ENCODE measurements around the gene SMAD4. TPM values are rescaled to one million over a fixed set of nuclear protein-coding genes. Genes with fewer than 3 reads are reported as not detected.
A peak's percentile ranks its signal among the peaks of the same experiment; 100 is the strongest.

The SMAD4 gene
- total RNA-seq, 1 experiment from 2014 or later, result 96.7 TPM

DNA sequence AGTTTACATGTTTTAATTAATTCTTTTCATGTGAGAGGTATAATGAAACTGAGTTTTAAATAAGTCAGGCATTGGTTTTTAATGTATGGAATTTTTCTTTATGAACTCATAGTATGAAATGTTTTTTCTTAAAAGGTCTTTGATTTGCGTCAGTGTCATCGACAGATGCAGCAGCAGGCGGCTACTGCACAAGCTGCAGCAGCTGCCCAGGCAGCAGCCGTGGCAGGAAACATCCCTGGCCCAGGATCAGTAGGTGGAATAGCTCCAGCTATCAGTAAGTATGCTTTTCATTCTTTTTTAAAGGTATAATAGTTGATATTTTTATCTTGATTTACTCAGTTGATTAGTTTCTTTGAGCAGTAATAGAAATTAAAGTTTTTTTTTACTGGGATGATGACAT is 46.5 kb downstream of the SMAD4 start:
- DNase-seq, result no peak
- no TSS peak for BruUV-seq (replicated peaks)
- TF ChIP-seq, protein P1, sequence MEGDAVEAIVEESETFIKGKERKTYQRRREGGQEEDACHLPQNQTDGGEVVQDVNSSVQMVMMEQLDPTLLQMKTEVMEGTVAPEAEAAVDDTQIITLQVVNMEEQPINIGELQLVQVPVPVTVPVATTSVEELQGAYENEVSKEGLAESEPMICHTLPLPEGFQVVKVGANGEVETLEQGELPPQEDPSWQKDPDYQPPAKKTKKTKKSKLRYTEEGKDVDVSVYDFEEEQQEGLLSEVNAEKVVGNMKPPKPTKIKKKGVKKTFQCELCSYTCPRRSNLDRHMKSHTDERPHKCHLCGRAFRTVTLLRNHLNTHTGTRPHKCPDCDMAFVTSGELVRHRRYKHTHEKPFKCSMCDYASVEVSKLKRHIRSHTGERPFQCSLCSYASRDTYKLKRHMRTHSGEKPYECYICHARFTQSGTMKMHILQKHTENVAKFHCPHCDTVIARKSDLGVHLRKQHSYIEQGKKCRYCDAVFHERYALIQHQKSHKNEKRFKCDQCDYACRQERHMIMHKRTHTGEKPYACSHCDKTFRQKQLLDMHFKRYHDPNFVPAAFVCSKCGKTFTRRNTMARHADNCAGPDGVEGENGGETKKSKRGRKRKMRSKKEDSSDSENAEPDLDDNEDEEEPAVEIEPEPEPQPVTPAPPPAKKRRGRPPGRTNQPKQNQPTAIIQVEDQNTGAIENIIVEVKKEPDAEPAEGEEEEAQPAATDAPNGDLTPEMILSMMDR (IDR thresholded peaks at IDR 0.05; ENCODE audit: unreplicated experiment), result no peak
- no peak overlapping the region for H3K27ac Mint-ChIP-seq (ENCODE audit: unreplicated experiment)
- H3K4me1 Mint-ChIP-seq (ENCODE audit: low read depth, unreplicated experiment), result peaks cover 5% of the 10 kb centered on the region
- H3K36me3 Mint-ChIP-seq (ENCODE audit: insufficient read depth, unreplicated experiment), result peaks cover 21% of the 10 kb centered on the region
- CTCF ChIA-PET, result no interaction called here
- H3K4me3 Mint-ChIP-seq (ENCODE audit: low read depth, unreplicated experiment), result no peak overlapping the region
- intact Hi-C loops (cut with micrococcal nuclease; ENCODE audit: unreplicated experiment), result no loop called here
- no peaks in the 10 kb centered on the region for H3K9me3 Mint-ChIP-seq (ENCODE audit: low read depth, unreplicated experiment)
- H3K27me3 Mint-ChIP-seq (ENCODE audit: unreplicated experiment), result no peaks in the 10 kb centered on the region

DNA sequence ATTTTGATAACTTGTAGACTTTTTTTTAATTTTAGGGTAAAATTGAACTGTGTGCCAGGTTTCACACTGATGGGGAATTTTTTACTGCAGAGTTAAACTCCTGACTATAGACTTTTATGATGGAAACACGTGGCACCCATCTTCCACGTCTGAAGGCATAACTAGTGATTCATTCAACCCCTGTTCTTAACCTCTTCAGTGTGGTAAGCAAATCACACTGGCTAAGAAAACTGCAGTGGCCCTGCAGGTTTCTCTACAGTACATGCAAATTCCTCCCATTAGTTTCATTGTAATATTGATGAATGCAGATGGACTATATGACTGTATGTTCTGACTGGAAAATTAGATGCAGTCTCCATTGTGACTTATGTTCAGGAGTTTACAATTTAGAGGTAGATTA is 47.2 kb downstream of the SMAD4 start:
- TF ChIP-seq, protein P1 (IDR thresholded peaks at IDR 0.05; ENCODE audit: unreplicated experiment), result no peak
- no TSS peak for BruUV-seq (replicated peaks)
- intact Hi-C loops (cut with micrococcal nuclease; ENCODE audit: unreplicated experiment), result no loop called here
- Mint-ChIP-seq H3K27ac (ENCODE audit: unreplicated experiment) (no peak overlapping the region), H3K4me1 (ENCODE audit: low read depth, unreplicated experiment) (peaks cover 12% of the 10 kb centered on the region), H3K9me3 (ENCODE audit: low read depth, unreplicated experiment) (no peaks in the 10 kb centered on the region), H3K4me3 (ENCODE audit: low read depth, unreplicated experiment) (no peak overlapping the region), H3K27me3 (ENCODE audit: unreplicated experiment) (no peaks in the 10 kb centered on the region), H3K36me3 (ENCODE audit: insufficient read depth, unreplicated experiment) (peaks cover 18% of the 10 kb centered on the region)
- DNase-seq, result no peak
- CTCF ChIA-PET, result no interaction called here

DNA sequence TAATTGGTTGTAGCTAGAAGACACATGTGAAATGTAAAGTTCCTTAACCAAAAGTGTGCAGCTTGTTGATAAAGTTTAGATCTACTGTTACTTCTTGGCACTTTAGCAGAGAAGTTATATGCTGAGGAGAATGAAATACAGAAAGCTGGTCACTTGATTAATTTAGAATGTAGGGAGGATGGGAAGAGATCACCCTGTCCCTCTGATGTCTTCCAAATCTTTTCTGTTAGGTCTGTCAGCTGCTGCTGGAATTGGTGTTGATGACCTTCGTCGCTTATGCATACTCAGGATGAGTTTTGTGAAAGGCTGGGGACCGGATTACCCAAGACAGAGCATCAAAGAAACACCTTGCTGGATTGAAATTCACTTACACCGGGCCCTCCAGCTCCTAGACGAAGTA is 48.0 kb downstream of the SMAD4 start:
- no TSS peak for BruUV-seq (replicated peaks)
- TF ChIP-seq, protein P1 (IDR thresholded peaks at IDR 0.05; ENCODE audit: unreplicated experiment), result no peak
- Mint-ChIP-seq H3K27me3 (ENCODE audit: unreplicated experiment) (no peaks in the 10 kb centered on the region), H3K36me3 (ENCODE audit: insufficient read depth, unreplicated experiment) (peaks cover 23% of the 10 kb centered on the region), H3K27ac (ENCODE audit: unreplicated experiment) (no peak overlapping the region), H3K9me3 (ENCODE audit: low read depth, unreplicated experiment) (no peaks in the 10 kb centered on the region), H3K4me1 (ENCODE audit: low read depth, unreplicated experiment) (peaks cover 20% of the 10 kb centered on the region), H3K4me3 (ENCODE audit: low read depth, unreplicated experiment) (no peak overlapping the region)
- DNase-seq, result no peak
- intact Hi-C loops (cut with micrococcal nuclease; ENCODE audit: unreplicated experiment), result no loop called here
- CTCF ChIA-PET, result no interaction called here

DNA sequence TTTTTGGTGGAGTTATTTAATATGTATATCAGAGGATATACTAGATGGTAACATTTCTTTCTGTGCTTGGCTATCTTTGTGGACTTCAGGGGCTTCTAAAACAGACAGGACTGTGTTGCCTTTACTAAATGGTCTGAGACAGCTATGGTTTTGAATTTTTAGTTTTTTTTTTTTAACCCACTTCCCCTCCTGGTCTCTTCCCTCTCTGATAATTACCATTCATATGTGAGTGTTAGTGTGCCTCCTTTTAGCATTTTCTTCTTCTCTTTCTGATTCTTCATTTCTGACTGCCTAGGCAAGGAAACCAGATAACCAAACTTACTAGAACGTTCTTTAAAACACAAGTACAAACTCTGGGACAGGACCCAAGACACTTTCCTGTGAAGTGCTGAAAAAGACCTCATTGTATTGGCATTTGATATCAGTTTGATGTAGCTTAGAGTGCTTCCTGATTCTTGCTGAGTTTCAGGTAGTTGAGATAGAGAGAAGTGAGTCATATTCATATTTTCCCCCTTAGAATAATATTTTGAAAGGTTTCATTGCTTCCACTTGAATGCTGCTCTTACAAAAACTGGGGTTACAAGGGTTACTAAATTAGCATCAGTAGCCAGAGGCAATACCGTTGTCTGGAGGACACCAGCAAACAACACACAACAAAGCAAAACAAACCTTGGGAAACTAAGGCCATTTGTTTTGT is 52.7 kb downstream of the SMAD4 start:
- TF ChIP-seq, protein P1 (IDR thresholded peaks at IDR 0.05; ENCODE audit: unreplicated experiment), result no peak
- H3K4me3 Mint-ChIP-seq (ENCODE audit: low read depth, unreplicated experiment), result peak overlapping the region; percentile 42
- BruUV-seq (replicated peaks), result no TSS peak
- H3K4me1 Mint-ChIP-seq (ENCODE audit: low read depth, unreplicated experiment), result peaks cover 28% of the 10 kb centered on the region
- H3K9me3 Mint-ChIP-seq (ENCODE audit: low read depth, unreplicated experiment), result no peaks in the 10 kb centered on the region
- no peaks in the 10 kb centered on the region for H3K27me3 Mint-ChIP-seq (ENCODE audit: unreplicated experiment)
- intact Hi-C loops (cut with micrococcal nuclease; ENCODE audit: unreplicated experiment), result no loop called here
- DNase-seq, result no peak
- peaks cover 42% of the 10 kb centered on the region for H3K36me3 Mint-ChIP-seq (ENCODE audit: insufficient read depth, unreplicated experiment)
- CTCF ChIA-PET, result interaction anchor here (1.0 kb wide), 1 partner anchor 25 kb away, joined by 3 read pairs; no protein-coding TSS in a partner anchor
- H3K27ac Mint-ChIP-seq (ENCODE audit: unreplicated experiment), result peak overlapping the region; percentile 98
